GM19372 (cell line): Measurements from ENCODE around the gene MAML3.

ENCODE experiments used
- ATAC-seq: cut with Tn5 transposase; IDR thresholded peaks from one replicate; pipeline ENCODE4 v1.9.1; 2021; ENCODE audit warnings: mild to moderate bottlenecking, low read depth, moderate library complexity; ENCODE audit not compliant: unreplicated experiment

MAML3 gene

GRCh38 chr4:139774759-139775487 is 379.1 kb downstream of the MAML3 start:
- no peak for ATAC-seq

- no peak for ATAC-seq
Observed at GRCh38 chr4:139773560-139774318, 380.2 kb downstream of the MAML3 start.

GRCh38 chr4:139770361-139770760 is 383.6 kb downstream of the MAML3 start:
- no peak for ATAC-seq

DNA sequence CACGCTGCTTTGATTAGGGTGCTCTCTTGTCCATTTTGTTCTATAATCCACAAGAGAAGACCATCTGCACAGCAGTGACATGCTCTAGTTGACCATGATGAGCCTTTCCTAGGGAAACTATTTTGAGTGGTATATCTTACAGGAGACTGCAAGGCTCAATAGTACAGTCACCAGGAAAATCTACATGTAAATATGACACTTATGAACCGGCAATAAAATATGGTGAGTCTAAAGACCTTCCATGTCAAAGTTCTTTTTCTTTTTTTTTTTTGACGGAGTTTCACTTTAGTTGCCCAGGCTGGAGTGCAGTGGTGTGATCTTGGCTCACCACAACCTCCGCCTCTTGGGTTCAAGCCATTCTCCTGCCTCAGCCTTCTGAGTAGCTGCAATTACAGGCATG is 384.6 kb downstream of the MAML3 start:
- ATAC-seq: no peak

DNA sequence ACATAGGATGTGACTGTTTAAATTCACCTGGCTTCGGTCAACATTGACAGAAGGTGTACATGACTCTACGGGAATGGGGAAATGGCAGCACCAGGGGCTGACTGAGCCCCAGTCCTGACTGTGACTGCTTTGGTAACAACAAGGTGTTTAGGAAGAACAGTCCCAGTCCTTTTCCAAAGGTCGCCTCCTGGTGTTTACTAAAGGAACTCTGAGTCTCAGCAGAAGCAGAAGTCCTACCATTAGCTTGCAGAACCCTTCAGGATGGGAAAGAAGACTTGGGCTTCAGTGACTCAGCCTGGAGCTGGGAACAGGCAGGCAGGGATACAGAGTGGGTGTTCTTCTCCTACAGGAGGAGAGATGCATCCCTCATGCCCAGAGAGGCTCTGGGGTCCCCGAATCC is 385.1 kb downstream of the MAML3 start:
- ATAC-seq: no peak

DNA sequence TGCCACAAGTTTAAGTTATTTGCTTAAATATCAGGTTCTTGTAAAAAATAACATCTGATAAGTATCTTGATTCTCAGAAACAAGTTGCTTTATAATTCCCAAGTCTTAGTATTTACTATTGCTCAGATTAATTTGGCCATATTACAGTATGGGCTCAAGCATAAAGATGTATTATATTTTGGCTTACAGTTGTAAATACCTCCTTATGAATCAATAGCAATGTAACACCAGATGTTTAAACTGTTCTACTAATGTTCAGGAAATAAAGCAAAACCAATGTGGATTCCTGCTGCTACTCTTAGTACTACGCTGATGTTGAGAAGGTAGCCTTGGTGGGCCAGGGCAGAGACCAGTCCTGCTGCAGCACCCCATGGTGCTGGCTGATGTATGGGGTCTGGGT is 385.6 kb downstream of the MAML3 start:
- no peak for ATAC-seq

GRCh38 chr4:139767585-139767984 is 386.4 kb downstream of the MAML3 start:
- ATAC-seq: no peak

- ATAC-seq: no peak
Observed at GRCh38 chr4:139767168-139767567, 386.8 kb downstream of the MAML3 start.

- ATAC-seq: no peak
Observed at GRCh38 chr4:139764686-139765310, 389.2 kb downstream of the MAML3 start.

DNA sequence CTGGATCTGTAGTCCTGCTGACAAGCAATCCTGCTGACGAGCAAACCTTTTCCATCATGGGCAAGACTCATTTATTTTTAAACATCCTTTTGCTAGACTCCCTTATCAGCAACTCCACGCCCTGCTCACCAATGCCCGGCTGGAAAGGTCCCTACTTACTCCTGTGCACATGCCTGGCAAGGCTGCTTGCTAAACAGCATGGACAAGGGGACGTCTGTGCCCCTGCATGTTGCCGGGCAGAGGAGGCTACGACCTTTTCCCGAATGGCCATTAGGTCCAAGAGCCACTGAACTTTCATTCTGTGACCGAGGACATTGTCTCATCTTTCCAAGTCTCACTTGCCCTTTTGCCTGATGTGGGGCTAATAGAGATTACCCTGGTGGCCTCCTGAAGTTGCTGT is 389.8 kb downstream of the MAML3 start:
- ATAC-seq: no peak

DNA sequence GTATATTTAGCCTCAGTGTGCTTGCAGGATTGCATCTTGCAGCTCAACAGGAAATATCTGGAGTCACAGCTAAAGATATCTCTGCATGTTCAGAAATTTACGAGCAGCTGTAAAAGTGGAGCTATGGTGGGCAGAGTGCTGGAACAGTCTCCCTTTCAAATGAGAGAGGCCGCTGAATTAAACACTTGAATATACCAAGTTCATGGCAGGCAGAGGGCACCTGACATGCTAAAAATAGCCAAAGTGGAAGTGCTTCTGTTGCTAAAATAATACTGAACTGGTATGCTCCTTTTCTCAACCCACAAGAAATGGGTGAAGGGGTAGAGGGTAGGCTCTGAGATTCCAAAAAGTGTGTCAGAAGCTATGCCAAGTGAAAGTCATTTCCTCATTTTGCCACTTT is 390.3 kb downstream of the MAML3 start:
- no peak for ATAC-seq

GRCh38 chr4:139763205-139763604 is 390.8 kb downstream of the MAML3 start:
- ATAC-seq: no peak

GRCh38 chr4:139762720-139763119 is 391.3 kb downstream of the MAML3 start:
- ATAC-seq: no peak

DNA sequence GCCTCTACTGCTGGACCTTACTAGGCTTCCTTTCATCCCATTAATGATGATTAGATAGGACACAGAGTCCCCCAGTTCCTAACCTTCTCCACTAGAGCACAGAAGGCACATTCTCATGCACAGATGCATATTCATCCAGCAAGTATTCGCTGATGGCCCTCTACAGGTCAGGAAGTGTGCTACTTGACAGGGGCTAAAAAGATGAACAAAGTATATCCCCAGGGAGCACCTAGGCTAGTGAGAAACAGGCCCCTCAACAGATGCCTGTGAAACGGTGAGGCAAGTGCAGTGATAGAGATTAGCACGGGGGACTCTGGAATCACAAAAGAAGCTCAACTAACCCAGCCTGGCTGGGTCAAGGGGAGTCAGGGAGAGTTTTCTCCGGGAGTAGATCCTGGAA is 392.5 kb downstream of the MAML3 start:
- ATAC-seq: peak; percentile 60

GRCh38 chr4:139760567-139760966 is 393.4 kb downstream of the MAML3 start:
- ATAC-seq: no peak

- ATAC-seq: no peak
Observed at GRCh38 chr4:139759097-139759496, 394.9 kb downstream of the MAML3 start.

DNA sequence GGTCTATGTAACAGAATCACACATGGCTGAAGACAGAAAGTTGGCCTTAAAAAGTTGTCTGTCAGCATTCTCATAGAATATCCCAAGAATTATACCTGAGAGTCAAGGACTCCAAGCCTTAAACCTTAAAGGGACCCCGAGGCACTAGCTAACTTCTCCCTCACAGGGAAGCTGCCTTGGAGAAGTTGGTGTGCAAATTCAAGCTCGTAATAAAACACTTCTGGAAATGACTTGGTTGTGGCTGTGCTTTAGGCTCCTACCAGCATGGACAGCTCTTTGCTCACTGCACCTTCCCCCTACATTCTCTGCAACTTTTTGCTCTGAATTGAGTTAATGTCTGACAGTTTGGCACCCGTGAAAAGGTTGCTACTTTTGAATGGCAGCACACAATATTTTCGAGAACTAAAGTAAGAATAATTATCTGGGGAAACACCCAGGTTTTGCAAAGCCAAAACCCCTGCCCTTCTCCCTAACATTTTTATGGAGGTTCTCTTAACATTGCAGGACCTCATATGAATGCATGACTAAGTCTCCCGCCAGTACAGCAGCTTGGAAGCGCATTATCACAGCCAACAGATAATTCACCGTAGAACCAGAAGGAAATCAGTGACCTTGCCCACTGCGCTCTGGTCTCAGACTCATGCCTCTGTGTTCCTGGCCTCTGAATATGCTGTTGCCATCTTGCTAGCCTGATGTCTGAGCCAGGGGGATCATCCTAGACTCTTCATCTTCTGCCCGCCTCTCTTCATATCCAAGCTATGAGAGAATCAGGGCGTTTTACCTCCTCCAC is 397.4 kb downstream of the MAML3 start:
- no peak for ATAC-seq

DNA sequence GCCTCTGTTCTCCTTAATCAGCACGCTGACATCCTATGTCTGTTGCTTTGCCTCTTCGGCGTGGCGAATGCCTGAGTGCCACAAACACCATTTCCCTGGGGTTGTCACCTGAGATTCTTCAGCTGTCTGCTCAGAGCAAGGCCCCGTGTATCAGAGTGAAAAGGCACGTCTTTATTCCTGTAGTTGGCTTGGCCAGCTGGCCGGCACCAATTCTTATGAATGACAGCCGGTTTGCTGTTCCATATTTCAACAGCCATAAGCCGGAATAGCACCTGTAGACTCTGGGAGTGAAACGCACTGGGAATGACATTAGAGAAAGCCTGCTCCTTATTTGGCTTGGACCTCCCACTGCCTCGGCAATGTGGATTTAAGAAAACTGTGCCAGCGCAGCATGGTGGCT is 399.0 kb downstream of the MAML3 start:
- ATAC-seq: no peak

GRCh38 chr4:139753686-139754085 is 400.3 kb downstream of the MAML3 start:
- no peak for ATAC-seq

DNA sequence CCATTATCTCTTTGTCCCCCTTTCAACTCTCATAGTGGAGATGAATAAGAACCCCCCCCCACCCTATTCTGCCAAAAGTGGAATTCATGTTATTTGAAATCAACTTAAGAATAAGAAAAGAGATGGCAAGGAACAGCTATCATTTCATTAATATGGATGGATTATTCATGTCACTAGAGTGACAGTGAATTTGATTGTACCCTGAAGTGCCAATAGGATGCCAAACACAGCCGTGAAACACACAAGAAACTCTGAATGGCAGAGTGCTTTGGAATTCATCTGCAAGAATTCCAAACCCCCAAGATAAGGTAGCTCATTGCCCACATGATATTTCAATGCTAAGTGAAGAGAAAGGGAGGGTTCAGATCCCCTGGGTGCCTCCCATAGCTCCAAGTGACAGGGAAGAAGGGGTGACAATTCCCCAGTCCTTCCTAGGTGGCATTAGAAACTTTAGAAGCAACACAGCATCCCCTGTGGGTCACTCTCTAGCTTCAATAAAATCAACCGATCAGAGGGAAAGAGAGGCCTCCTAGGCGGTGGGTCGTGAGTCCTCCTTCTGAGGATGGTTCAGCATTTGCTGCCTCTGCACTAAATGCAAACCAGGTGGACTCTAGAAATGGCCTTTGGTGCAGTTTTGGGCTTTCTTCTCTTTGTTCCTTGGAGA is 404.0 kb downstream of the MAML3 start:
- ATAC-seq: no peak
